Activated naive CD8-positive, alpha-beta T cell treated with anti-CD3 and anti-CD28 coated beads for 36 hours (primary cell): Measurements from ENCODE around the gene TMUB2. TPM values are rescaled to one million over a fixed set of nuclear protein-coding genes. Genes with fewer than 3 reads are reported as not detected.

Experiments
- DNase-seq: peaks from one replicate; pipeline ENCODE4 v3.0.0; 2021
- H3K27ac Mint-ChIP-seq: one replicate; pipeline ENCODE4 v1.8.0; 2022; ENCODE audit warnings: mild to moderate bottlenecking, moderate library complexity, mixed read lengths
- H3K27me3 Mint-ChIP-seq: one replicate; pipeline ENCODE4 v1.8.0; 2022; ENCODE audit warnings: mild to moderate bottlenecking, mixed read lengths
- H3K36me3 Mint-ChIP-seq: one replicate; pipeline ENCODE4 v1.8.0; 2021; ENCODE audit warnings: mild to moderate bottlenecking, mixed read lengths
- H3K4me1 Mint-ChIP-seq: one replicate; pipeline ENCODE4 v1.8.0; 2021; ENCODE audit warnings: mixed read lengths
- H3K4me3 Mint-ChIP-seq: one replicate; pipeline ENCODE4 v1.8.0; 2022; ENCODE audit warnings: mild to moderate bottlenecking, moderate library complexity, mixed read lengths
- H3K9me3 Mint-ChIP-seq: one replicate; pipeline ENCODE4 v1.8.0; 2022; ENCODE audit warnings: mixed read lengths
- total RNA-seq, 2 experiments: library from RNA; stranded (reverse); gene quantifications; one replicate each; pipeline ENCODE4 v1.2.3, GENCODE V29; 2021

The TMUB2 gene
- total RNA-seq, 2 experiments from 2014 or later = 17.1 to 18.2 TPM

GRCh38 chr17:44191941-44192496 is 5.2 kb downstream of the TMUB2 start:
- Mint-ChIP-seq H3K4me1 (peaks cover 23% of the 10 kb centered on the region), H3K27me3 (no peaks in the 10 kb centered on the region), H3K4me3 (no peak overlapping the region), H3K27ac (no peak overlapping the region), H3K36me3 (peaks cover 15% of the 10 kb centered on the region), H3K9me3 (no peaks in the 10 kb centered on the region)
- no peak for DNase-seq

GRCh38 chr17:44192750-44193149 is 6.0 kb downstream of the TMUB2 start:
- no peak overlapping the region for H3K4me3 Mint-ChIP-seq
- H3K27ac Mint-ChIP-seq = no peak overlapping the region

GRCh38 chr17:44193326-44194084 is 6.7 kb downstream of the TMUB2 start:
- Mint-ChIP-seq H3K9me3 (no peaks in the 10 kb centered on the region), H3K27ac (no peak overlapping the region), H3K36me3 (peaks cover 15% of the 10 kb centered on the region), H3K4me3 (no peak overlapping the region), H3K4me1 (peaks cover 27% of the 10 kb centered on the region), H3K27me3 (no peaks in the 10 kb centered on the region)
- no peak for DNase-seq

More at GRCh38 chr17:44192750-44193149, 6.0 kb downstream of the TMUB2 start:
- peaks cover 27% of the 10 kb centered on the region for H3K4me1 Mint-ChIP-seq
- H3K9me3 Mint-ChIP-seq = no peaks in the 10 kb centered on the region
- H3K27me3 Mint-ChIP-seq = no peaks in the 10 kb centered on the region
- H3K36me3 Mint-ChIP-seq = peaks cover 15% of the 10 kb centered on the region
- no peak for DNase-seq

- H3K4me3 Mint-ChIP-seq = no peak overlapping the region
- peak overlapping the region; percentile 90 for H3K27ac Mint-ChIP-seq
- H3K27me3 Mint-ChIP-seq = no peaks in the 10 kb centered on the region
- DNase-seq = no peak
- H3K9me3 Mint-ChIP-seq = no peaks in the 10 kb centered on the region
- H3K36me3 Mint-ChIP-seq = peaks cover 7% of the 10 kb centered on the region
- peaks cover 26% of the 10 kb centered on the region for H3K4me1 Mint-ChIP-seq
These were observed 10.3 kb downstream of the TMUB2 start for GRCh38 chr17:44197107-44197506.

GRCh38 chr17:44197980-44198720 is 11.4 kb downstream of the TMUB2 start:
- peak overlapping the region; percentile 86 for H3K4me3 Mint-ChIP-seq
- peaks cover 31% of the 10 kb centered on the region for H3K4me1 Mint-ChIP-seq
- peaks cover 5% of the 10 kb centered on the region for H3K36me3 Mint-ChIP-seq
- no peaks in the 10 kb centered on the region for H3K9me3 Mint-ChIP-seq
- peak overlapping the region; percentile 90 for H3K27ac Mint-ChIP-seq
- peak; percentile 45 for DNase-seq
- no peaks in the 10 kb centered on the region for H3K27me3 Mint-ChIP-seq

- DNase-seq = peak; percentile 66
- H3K4me1 Mint-ChIP-seq = peaks cover 39% of the 10 kb centered on the region
- H3K27ac Mint-ChIP-seq = peak overlapping the region; percentile 90
- no peaks in the 10 kb centered on the region for H3K9me3 Mint-ChIP-seq
- H3K36me3 Mint-ChIP-seq = peaks cover 5% of the 10 kb centered on the region
- no peaks in the 10 kb centered on the region for H3K27me3 Mint-ChIP-seq
- peak overlapping the region; percentile 86 for H3K4me3 Mint-ChIP-seq
These were observed 12.2 kb downstream of the TMUB2 start for GRCh38 chr17:44198721-44199552.

- peak; percentile 99 for DNase-seq
- H3K27me3 Mint-ChIP-seq = no peaks in the 10 kb centered on the region
- H3K9me3 Mint-ChIP-seq = no peaks in the 10 kb centered on the region
- peaks cover 41% of the 10 kb centered on the region for H3K4me1 Mint-ChIP-seq
- peak within 1 kb of the TSS; percentile 94 for H3K27ac Mint-ChIP-seq
- peaks cover 5% of the 10 kb centered on the region for H3K36me3 Mint-ChIP-seq
- H3K4me3 Mint-ChIP-seq = peak within 1 kb of the TSS; percentile 89
These were observed 13.0 kb downstream of the TMUB2 start, which contains the start of gene ATXN7L3 for GRCh38 chr17:44199553-44200477. TSS of gene ATXN7L3 (minus strand) at chr17:44199884. CDS start at chr17:44198070, 1,814 bp downstream.

GRCh38 chr17:44200478-44201155 is 13.8 kb downstream of the TMUB2 start:
- Mint-ChIP-seq H3K36me3 (peaks cover 4% of the 10 kb centered on the region), H3K4me3 (peak overlapping the region; percentile 89), H3K9me3 (no peaks in the 10 kb centered on the region), H3K27ac (peak overlapping the region; percentile 94), H3K4me1 (peaks cover 42% of the 10 kb centered on the region), H3K27me3 (no peaks in the 10 kb centered on the region)
- no peak for DNase-seq

GRCh38 chr17:44202756-44203155 is 16.0 kb downstream of the TMUB2 start:
- H3K27me3 Mint-ChIP-seq = no peaks in the 10 kb centered on the region
- H3K4me1 Mint-ChIP-seq = peaks cover 38% of the 10 kb centered on the region
- H3K4me3 Mint-ChIP-seq = no peak overlapping the region
- no peak for DNase-seq
- H3K9me3 Mint-ChIP-seq = no peaks in the 10 kb centered on the region
- H3K36me3 Mint-ChIP-seq = peaks cover 11% of the 10 kb centered on the region
- H3K27ac Mint-ChIP-seq = peak overlapping the region; percentile 30

GRCh38 chr17:44203731-44204440 is 17.1 kb downstream of the TMUB2 start:
- peak; percentile 52 for DNase-seq
- Mint-ChIP-seq H3K9me3 (no peaks in the 10 kb centered on the region), H3K27ac (peak overlapping the region; percentile 43), H3K36me3 (peaks cover 20% of the 10 kb centered on the region), H3K27me3 (no peaks in the 10 kb centered on the region), H3K4me1 (peaks cover 37% of the 10 kb centered on the region), H3K4me3 (no peak overlapping the region)

- no peak overlapping the region for H3K4me3 Mint-ChIP-seq
- H3K9me3 Mint-ChIP-seq = no peaks in the 10 kb centered on the region
- H3K4me1 Mint-ChIP-seq = peaks cover 40% of the 10 kb centered on the region
- no peaks in the 10 kb centered on the region for H3K27me3 Mint-ChIP-seq
- no peak overlapping the region for H3K27ac Mint-ChIP-seq
- no peak for DNase-seq
- peaks cover 23% of the 10 kb centered on the region for H3K36me3 Mint-ChIP-seq
These were observed 17.7 kb downstream of the TMUB2 start for GRCh38 chr17:44204441-44204882.

- H3K4me1 Mint-ChIP-seq = peaks cover 44% of the 10 kb centered on the region
- H3K9me3 Mint-ChIP-seq = no peaks in the 10 kb centered on the region
- no peaks in the 10 kb centered on the region for H3K27me3 Mint-ChIP-seq
- no peak overlapping the region for H3K4me3 Mint-ChIP-seq
- DNase-seq = peak; percentile 12
- peaks cover 34% of the 10 kb centered on the region for H3K36me3 Mint-ChIP-seq
- H3K27ac Mint-ChIP-seq = peak overlapping the region; percentile 49
These were observed 19.4 kb downstream of the TMUB2 start for GRCh38 chr17:44205962-44206824.
